ENCODE measurements around the gene ASB14. TPM values are rescaled to one million over a fixed set of nuclear protein-coding genes. Genes with fewer than 3 reads are reported as not detected.

ASB14 gene
- total RNA-seq, 3 donors from 2014 or later, result not detected

DNA sequence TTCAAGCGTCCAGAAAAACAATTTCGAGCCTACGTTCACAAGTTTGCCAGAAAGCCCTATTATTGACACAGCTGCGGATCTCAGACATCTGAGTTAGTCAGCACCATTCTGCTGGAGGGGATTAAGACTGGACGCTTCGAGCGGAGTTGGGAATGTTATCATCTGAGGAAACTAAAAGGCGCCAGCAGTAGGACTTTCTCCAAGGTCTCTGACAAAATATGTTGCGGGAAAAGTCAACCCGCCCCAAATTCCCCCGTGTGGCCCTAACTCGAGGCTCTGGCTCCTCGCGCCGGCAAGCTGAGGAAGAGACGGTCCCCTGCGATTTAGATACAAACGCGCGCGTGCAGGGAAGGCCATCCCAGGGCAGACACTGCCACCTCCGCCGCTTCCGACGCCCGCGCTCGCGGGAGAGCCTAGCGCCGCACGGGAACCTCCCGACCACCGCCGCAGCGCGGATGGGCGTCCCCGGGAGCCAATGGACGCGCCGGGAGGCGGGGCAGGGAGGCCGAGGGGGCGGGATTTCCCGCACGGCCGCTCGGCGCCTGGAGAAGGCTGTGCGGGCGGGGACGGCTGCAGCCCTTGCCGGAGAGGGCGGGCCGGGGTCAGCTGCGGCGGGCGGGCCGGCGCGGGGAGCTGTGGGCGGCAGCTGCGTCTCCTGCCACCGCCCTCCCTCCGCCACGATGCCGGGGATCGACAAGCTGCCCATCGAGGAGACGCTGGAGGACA lies 65.1 kb downstream of the ASB14 start, which contains the start of gene APPL1:
TSS of gene APPL1 (plus strand) at position 526 of the 726 bp plus-strand sequence. CDS start at position 681, 155 bp downstream.
- H3K27me3 ChIP-seq, result no peaks in the 10 kb centered on the region
- no peaks in the 10 kb centered on the region for H3K36me3 ChIP-seq
- peaks cover 0 to 5% of the 10 kb centered on the region in 2 donors for H3K4me1 ChIP-seq
- peak within 1 kb of the TSS; percentile 78 to 95 (median 88) for H3K4me3 ChIP-seq
- peak within 1 kb of the TSS; percentile 92 to 98 for H3K27ac ChIP-seq
- intact Hi-C loops (cut with DNase I; ENCODE audit: low total_unique reads), result no loop called here
- DNase-seq (ENCODE audit: low spot score in 2 of 2), result peak; percentile 84 to 89
- no peaks in the 10 kb centered on the region for H3K9me3 ChIP-seq
- TF ChIP-seq POLR2A (IDR thresholded peaks at IDR 0.05) (peak; percentile 72), POLR2AphosphoS5 (IDR thresholded peaks at IDR 0.05) (peak; percentile 77 to 88 (median 85)), CTCF (IDR thresholded peaks at IDR 0.05) (peak in 1 of 3 donors; percentile 8)

DNA sequence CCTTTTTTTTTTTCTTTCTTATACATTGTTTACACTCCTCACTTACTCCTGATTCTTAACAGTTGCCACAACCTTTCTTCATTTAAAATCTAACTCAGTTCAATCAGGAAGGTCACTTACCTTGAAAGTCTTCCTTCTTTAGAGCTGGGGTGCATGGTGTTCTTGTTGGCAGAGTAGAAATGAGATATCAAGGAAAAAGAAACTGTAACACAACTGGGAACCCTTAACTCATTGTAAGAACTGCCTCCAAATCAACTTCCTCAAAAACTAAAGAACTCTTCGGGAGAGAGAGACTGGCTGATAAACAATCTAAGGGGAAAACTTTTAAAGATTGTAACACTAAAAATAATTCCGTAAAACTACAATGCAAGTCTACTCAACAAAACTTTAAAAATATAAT lies 66.3 kb downstream of the ASB14 start:
- intact Hi-C loops (cut with DNase I; ENCODE audit: low total_unique reads), result no loop called here
- Histone ChIP-seq H3K36me3 (no peaks in the 10 kb centered on the region), H3K4me1 (peaks cover 0 to 5% of the 10 kb centered on the region in 2 donors), H3K27me3 (no peaks in the 10 kb centered on the region), H3K27ac (no peak overlapping the region), H3K4me3 (no peak overlapping the region), H3K9me3 (no peaks in the 10 kb centered on the region)
- TF ChIP-seq CTCF (IDR thresholded peaks at IDR 0.05) (no peak), POLR2A (IDR thresholded peaks at IDR 0.05) (no peak), POLR2AphosphoS5 (IDR thresholded peaks at IDR 0.05) (no peak)
- DNase-seq (ENCODE audit: low spot score in 2 of 2), result no peak

- Histone ChIP-seq H3K27me3 (no peaks in the 10 kb centered on the region), H3K9me3 (no peaks in the 10 kb centered on the region), H3K36me3 (no peaks in the 10 kb centered on the region), H3K4me1 (peaks cover 0 to 5% of the 10 kb centered on the region in 2 donors), H3K4me3 (no peak overlapping the region), H3K27ac (no peak overlapping the region)
- intact Hi-C loops (cut with DNase I; ENCODE audit: low total_unique reads), result no loop called here
- TF ChIP-seq POLR2A (IDR thresholded peaks at IDR 0.05) (no peak), POLR2AphosphoS5 (IDR thresholded peaks at IDR 0.05) (no peak), CTCF (IDR thresholded peaks at IDR 0.05) (no peak)
- DNase-seq (ENCODE audit: low spot score in 2 of 2), result no peak
Observed at GRCh38 chr3:57224856-57225255, 67.6 kb downstream of the ASB14 start.

DNA sequence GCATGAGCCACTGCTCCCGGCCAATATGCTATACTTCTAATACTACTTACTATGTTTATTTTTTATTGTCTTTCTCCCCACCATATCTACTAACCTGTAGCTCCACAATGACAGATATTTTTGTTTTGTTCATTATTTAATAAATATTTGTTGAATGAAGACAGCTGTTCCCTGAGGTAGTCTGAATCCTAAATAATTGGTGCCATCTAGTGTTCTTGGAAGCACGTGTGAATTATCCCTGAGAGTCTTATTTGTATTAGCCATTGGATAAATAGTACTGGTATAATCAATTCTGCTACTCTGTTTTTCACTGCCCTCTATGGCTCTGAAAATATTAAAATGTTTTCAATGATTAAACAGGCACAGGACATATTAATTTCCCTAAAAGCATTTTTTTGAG lies 70.6 kb downstream of the ASB14 start:
- no peaks in the 10 kb centered on the region for H3K9me3 ChIP-seq
- H3K36me3 ChIP-seq, result no peaks in the 10 kb centered on the region
- TF ChIP-seq POLR2AphosphoS5 (IDR thresholded peaks at IDR 0.05), result no peak
- TF ChIP-seq CTCF (IDR thresholded peaks at IDR 0.05), result peak in 2 of 3 donors; percentile 14 to 27
- no peak for TF ChIP-seq POLR2A (IDR thresholded peaks at IDR 0.05)
- no peak for DNase-seq (ENCODE audit: low spot score in 2 of 2)
- H3K27ac ChIP-seq, result no peak overlapping the region
- intact Hi-C loops (cut with DNase I; ENCODE audit: low total_unique reads), result no loop called here
- no peak overlapping the region for H3K4me3 ChIP-seq
- H3K4me1 ChIP-seq, result no peaks in the 10 kb centered on the region
- H3K27me3 ChIP-seq, result no peaks in the 10 kb centered on the region

Other genes starting within 250 kb of the ASB14 start
- under 1 TPM in 1 of 3 donors, not detected in 2; 0.29 TPM for gene SPATA12, start 232.0 kb downstream of the ASB14 start, total RNA-seq
- gene IL17RD, start 127.3 kb downstream of the ASB14 start, total RNA-seq, result 10 to 100 TPM in 2 of 3 donors, 1 to 10 TPM in 1; 3.0 to 31.8 (median 31.0) TPM
- 1 to 10 TPM in 1 of 3 donors, under 1 TPM in 2; 0.48 to 1.3 (median 0.66) TPM for gene HESX1, start 92.7 kb downstream of the ASB14 start, total RNA-seq
- gene APPL1, start 65.0 kb downstream of the ASB14 start, total RNA-seq, result 10 to 100 TPM; 42.4 to 69.4 (median 58.3) TPM